Stomach (tissue), 9 donors: ENCODE results near the gene BARX1. TPM values are rescaled to one million over a fixed set of nuclear protein-coding genes. Genes with fewer than 3 reads are reported as not detected.
A peak's percentile ranks its signal among the peaks of the same experiment; 100 is the strongest.

ENCODE experiments used
- DNase-seq, 2 donors: peaks; one replicate each; pipeline versions ENCODE4 v3.0.0 to v3.0.0-alpha.2; 2013 to 2019
- H3K27ac ChIP-seq, 5 donors: fragments of 200-600 bp in 4 of 5; sonication (generic) in 4 of 5; one replicate each; pipeline ENCODE4 v1.5.1; 2013 to 2019; ENCODE audit warnings: mild to moderate bottlenecking in 1 of 5, moderate library complexity in 1 of 5
- H3K27me3 ChIP-seq, 3 donors: fragments of 200-600 bp; sonication (generic); one replicate each; pipeline ENCODE4 v1.5.1; 2017 to 2019; ENCODE audit warnings: mixed run types in 1 of 3
- H3K36me3 ChIP-seq, 4 donors: fragments of 200-600 bp; sonication (generic); 1 replicate in 3 of 4; 2 replicates in 1 of 4; pipeline ENCODE4 v1.5.1; 2016 to 2019
- H3K4me1 ChIP-seq, 4 donors: fragments of 200-600 bp; sonication (generic); one replicate each; pipeline ENCODE4 v1.5.1; 2016 to 2019
- H3K4me3 ChIP-seq, 4 donors: fragments of 200-600 bp; sonication (generic) in 3 of 4; one replicate each; pipeline ENCODE4 v1.5.1; 2016 to 2019; ENCODE audit warnings: mild to moderate bottlenecking in 1 of 4
- H3K9me3 ChIP-seq, 4 donors: fragments of 200-600 bp; sonication (generic); one replicate each; pipeline ENCODE4 v1.5.1; 2016 to 2019
- EP300 ChIP-seq: sonication (generic); formaldehyde crosslinking; IDR thresholded peaks from one replicate; pipeline ENCODE4 v1.6.1; 2017; ENCODE audit warnings: antibody characterized with exemption
- POLR2A ChIP-seq, 4 donors: fragments of 450-650 bp; IDR thresholded peaks; one replicate each; pipeline ENCODE4 v1.6.1; 2016; ENCODE audit warnings: antibody characterized with exemption in 4 of 4, control low read depth in 2 of 4, mild to moderate bottlenecking in 1 of 4, moderate library complexity in 1 of 4
- POLR2AphosphoS5 ChIP-seq, 3 donors: sonication (generic); formaldehyde crosslinking; IDR thresholded peaks; one replicate each; pipeline ENCODE4 v1.6.1; 2016; ENCODE audit warnings: antibody characterized with exemption in 3 of 3
- WGBS, 5 donors: extraction: QIAGEN DNeasy Blood & Tissue Kit in 3 of 5; methylation state at CpG; one replicate each; pipeline versions ENCODE4 v1.1.5 to v1.1.7; 2013 to 2018; 5-methylcytosine and 5-hydroxymethylcytosine counted together
- intact Hi-C: fragments of 100-400 bp; cut with DNase I; formaldehyde crosslinking; loops from one replicate; pipeline ENCODE4 v1.15.1; 2023; ENCODE audit warnings: low total_unique reads
- polyA plus RNA-seq, 3 donors: library from polyadenylated mRNA; stranded (reverse); fragments of 200-250 nt; gene quantifications; one replicate each; pipeline ENCODE4 v1.2.3, GENCODE V29; 2013
- total RNA-seq, 5 donors: library from RNA; depleted of rRNA; stranded (reverse); fragments of >200 nt; gene quantifications; one replicate each; pipeline versions ENCODE4 v1.1.0 to v1.2.3, GENCODE V29; 2014 to 2016
- TF ChIP-seq, protein P1 (sequence below), 7 experiments: fragments of 450-650 bp in 4 of 7; fragments of 200-600 bp in 3 of 7; sonication (generic) in 3 of 7; IDR thresholded peaks; one replicate each; pipeline ENCODE4 v1.5.1; 2016 to 2019; ENCODE audit warnings: antibody characterized with exemption in 7 of 7, control low read depth in 2 of 7, mild to moderate bottlenecking in 1 of 7
- donor health status: healthy with polysubstance abuse.
- donor health status: Bipolar disorder and iron deficiency.
- donor health status: healthy.

Gene BARX1
- total and polyA plus RNA-seq, 8 donors, result 42.0 to 256 (median 141) TPM; not detected in 1

DNA sequence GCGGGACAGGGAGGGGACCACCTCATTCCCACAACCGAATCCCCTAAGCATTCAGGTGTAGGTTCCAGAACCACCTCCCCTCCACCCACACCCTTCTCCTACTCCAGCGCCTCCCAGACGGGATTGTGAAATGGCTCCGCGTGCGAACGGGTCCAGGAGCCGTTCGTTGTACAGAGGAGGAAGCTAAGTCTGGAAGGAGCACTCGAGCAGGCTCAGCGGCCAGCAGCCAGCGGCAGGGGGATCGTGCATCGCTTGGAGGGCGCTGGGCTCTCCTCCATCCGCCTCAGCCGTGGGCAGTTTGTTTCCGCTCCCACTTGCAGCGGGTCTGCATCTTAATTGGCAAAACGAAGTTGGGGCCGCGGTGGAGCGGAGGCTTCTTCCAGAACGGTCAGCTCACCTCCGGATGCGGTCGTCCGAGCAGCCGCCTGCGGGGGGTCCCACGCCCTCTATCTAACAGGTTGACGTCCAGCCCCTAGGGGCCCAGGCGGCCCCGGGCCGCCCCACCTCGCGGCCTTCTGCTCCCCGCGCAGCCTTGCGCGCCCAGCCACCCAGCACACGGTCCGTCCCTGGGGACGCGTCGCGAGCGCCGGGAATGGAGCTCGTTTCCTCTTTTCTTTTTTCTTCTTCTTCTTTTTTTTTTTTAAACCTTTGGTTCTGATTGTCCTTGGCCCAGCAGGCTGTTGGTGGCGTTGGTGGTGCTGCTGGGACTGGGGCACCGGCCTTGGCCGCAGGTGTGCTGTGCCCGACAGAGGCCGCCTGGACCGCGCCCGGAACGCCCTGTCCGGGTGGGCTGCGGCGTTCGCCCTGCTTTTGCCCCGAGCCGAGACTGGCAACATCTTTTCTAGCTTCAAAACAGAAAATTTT lies 3.9 kb upstream of the BARX1 start:
- 4 to 14% (median 8%) methylated on average over 51 to 66 of the region's 66 CpGs for WGBS, 5 donors
- Histone ChIP-seq H3K27me3 (peaks cover 3 to 77% (median 68%) of the 10 kb centered on the region in 3 donors), H3K9me3 (no peaks in the 10 kb centered on the region), H3K4me3 (peak overlapping the region; percentile 46 to 52 (median 50)), H3K27ac (peak overlapping the region; percentile 71 to 90 (median 85)), H3K4me1 (peaks cover 39 to 80% (median 64%) of the 10 kb centered on the region in 4 donors), H3K36me3 (no peaks in the 10 kb centered on the region)
- TF ChIP-seq POLR2AphosphoS5 (IDR thresholded peaks at IDR 0.05), result no peak
- TF ChIP-seq, protein P1, sequence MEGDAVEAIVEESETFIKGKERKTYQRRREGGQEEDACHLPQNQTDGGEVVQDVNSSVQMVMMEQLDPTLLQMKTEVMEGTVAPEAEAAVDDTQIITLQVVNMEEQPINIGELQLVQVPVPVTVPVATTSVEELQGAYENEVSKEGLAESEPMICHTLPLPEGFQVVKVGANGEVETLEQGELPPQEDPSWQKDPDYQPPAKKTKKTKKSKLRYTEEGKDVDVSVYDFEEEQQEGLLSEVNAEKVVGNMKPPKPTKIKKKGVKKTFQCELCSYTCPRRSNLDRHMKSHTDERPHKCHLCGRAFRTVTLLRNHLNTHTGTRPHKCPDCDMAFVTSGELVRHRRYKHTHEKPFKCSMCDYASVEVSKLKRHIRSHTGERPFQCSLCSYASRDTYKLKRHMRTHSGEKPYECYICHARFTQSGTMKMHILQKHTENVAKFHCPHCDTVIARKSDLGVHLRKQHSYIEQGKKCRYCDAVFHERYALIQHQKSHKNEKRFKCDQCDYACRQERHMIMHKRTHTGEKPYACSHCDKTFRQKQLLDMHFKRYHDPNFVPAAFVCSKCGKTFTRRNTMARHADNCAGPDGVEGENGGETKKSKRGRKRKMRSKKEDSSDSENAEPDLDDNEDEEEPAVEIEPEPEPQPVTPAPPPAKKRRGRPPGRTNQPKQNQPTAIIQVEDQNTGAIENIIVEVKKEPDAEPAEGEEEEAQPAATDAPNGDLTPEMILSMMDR (IDR thresholded peaks at IDR 0.05), result no peak
- no peak for TF ChIP-seq EP300
- no peak for TF ChIP-seq POLR2A (IDR thresholded peaks at IDR 0.05)
- peak in 1 of 2 donors; percentile 75 for DNase-seq
- intact Hi-C loops, result no loop called here

DNA sequence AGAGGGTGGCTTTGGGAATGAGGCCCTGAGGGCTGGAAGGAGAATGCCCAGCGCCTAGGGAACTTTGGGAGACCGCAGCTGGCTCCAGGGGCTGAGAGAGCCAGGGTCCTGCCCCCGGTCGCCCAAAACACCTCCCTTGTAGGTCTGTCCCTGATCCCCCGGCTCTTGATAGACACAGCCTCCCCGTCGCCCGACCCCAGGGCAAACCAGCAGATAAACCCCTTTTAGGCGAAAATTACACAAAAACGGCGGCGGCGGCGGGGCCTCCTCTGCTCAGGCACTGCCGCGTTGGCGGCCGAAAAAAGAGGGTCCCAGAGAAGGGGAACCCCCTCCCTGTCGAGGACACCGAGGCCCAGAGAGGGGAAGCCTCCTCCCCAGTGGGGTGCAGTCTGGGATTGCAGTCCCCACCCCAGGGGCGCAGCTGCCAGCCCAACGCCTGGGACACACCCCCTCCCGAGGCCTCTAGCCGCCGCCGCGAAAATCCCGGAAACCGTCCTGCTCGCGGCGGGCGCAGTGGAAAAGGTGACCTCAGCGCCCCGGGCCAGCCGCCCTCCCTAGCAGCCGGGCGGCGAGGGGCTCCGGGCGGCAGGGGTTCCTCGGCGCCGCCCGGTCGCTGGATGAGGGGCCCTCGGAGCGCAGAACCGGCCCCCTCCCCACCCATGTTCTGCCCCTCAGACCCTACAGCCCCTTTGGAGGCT lies 3.1 kb upstream of the BARX1 start:
- TF ChIP-seq, protein P1 (IDR thresholded peaks at IDR 0.05), result no peak
- TF ChIP-seq EP300 (no peak), POLR2A (IDR thresholded peaks at IDR 0.05) (no peak), POLR2AphosphoS5 (IDR thresholded peaks at IDR 0.05) (no peak)
- H3K4me1 ChIP-seq, result peaks cover 43 to 84% (median 66%) of the 10 kb centered on the region in 4 donors
- intact Hi-C loops, result no loop called here

DNA sequence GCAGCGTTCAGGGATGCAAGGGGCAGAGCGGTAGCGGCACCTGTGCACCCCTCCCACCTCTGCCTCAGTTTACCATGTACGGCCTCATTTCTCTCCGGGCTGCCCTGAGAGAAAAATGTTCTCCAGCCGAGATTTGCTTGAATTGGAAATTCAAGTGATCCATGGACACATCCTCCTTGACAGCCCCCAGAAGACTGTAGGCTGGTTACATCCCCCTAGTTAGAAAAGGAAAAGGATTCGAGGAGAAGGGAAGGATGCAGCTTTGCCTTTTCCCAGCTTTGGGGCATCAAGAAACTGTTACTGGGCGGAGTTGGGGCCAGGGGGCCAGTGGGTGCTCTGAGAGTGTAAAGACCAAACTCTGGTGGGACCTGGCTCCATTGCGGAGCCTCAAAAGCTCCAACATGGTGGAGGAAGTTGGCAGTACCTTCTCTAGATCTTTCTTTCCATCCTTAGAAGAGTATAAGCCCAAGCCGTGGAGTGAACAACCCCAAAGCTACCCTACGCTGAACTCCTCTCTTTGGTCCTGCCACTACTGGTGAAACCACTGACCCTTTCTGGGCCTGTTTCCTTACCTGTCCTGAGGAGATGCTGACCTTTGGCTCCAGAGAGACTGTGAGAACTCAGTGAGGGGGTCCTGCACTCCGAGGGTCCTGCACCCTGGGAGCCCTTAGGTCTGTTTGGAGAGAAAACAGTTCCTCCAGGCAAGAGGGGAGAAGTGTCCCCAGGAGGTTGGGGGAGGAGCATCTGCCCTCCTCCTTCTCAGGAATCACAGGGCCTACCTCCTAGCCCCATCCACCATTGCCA lies 1.0 kb upstream of the BARX1 start:
- Histone ChIP-seq H3K9me3 (no peaks in the 10 kb centered on the region), H3K4me1 (peaks cover 50 to 84% (median 73%) of the 10 kb centered on the region in 4 donors), H3K27ac (peak overlapping the region; percentile 77 to 90 (median 85)), H3K27me3 (peaks cover 12 to 98% (median 95%) of the 10 kb centered on the region in 3 donors), H3K4me3 (peak overlapping the region; percentile 46 to 52 (median 50)), H3K36me3 (peaks cover 0 to 20% (median 0%) of the 10 kb centered on the region in 4 donors)
- DNase-seq, result peak in 1 of 2 donors; percentile 23
- WGBS, 5 donors, result 31 to 42% (median 36%) methylated on average over 12 of the region's 12 CpGs
- TF ChIP-seq EP300 (no peak), POLR2AphosphoS5 (IDR thresholded peaks at IDR 0.05) (no peak), POLR2A (IDR thresholded peaks at IDR 0.05) (no peak)
- TF ChIP-seq, protein P1 (IDR thresholded peaks at IDR 0.05), result no peak
- intact Hi-C loops, result no loop called here

More for the DNA sequence above, 3.1 kb upstream of the BARX1 start:
- 12 to 24% (median 19%) methylated on average over 27 to 49 of the region's 49 CpGs for WGBS, 5 donors
- Histone ChIP-seq H3K9me3 (no peaks in the 10 kb centered on the region), H3K27me3 (peaks cover 3 to 85% (median 76%) of the 10 kb centered on the region in 3 donors), H3K36me3 (no peaks in the 10 kb centered on the region), H3K27ac (peak overlapping the region; percentile 71 to 90 (median 85)), H3K4me3 (peak overlapping the region; percentile 46 to 52 (median 50))
- DNase-seq, result peak in 1 of 2 donors; percentile 74
